MG63 (cell line): ENCODE results near the gene ABR. TPM values are rescaled to one million over a fixed set of nuclear protein-coding genes. Genes with fewer than 3 reads are reported as not detected.
"Not testable (repeated sequence)": the region's sequence is repeated elsewhere in the genome, so short reads cannot be mapped to it uniquely, and the experiment has no call there.

Experiments used
- DNase-seq: peaks from one replicate; pipeline ENCODE4 v3.0.0-alpha.2; 2020
- H3K27me3 ChIP-seq: fragments of 250-450 bp; sonication (Bioruptor Pico); 2 replicates; pipeline ENCODE4 v1.5.1; 2020; ENCODE audit warnings: mild to moderate bottlenecking, moderate library complexity
- H3K36me3 ChIP-seq: fragments of 250-450 bp; sonication (Bioruptor Pico); 2 replicates; pipeline ENCODE4 v1.5.1; 2020; ENCODE audit warnings: mild to moderate bottlenecking, moderate library complexity
- H3K4me3 ChIP-seq: fragments of 250-450 bp; sonication (Bioruptor Pico); 2 replicates; pipeline ENCODE4 v1.5.1; 2020; ENCODE audit warnings: mild to moderate bottlenecking, moderate library complexity
- H3K9me3 ChIP-seq: fragments of 250-450 bp; sonication (Bioruptor Pico); 2 replicates; pipeline ENCODE4 v1.5.1; 2020; ENCODE audit warnings: mild to moderate bottlenecking, moderate library complexity
- total RNA-seq: library from RNA; depleted of rRNA; stranded (reverse); fragments of >200 nt; shearing (Covaris generic); gene quantifications from 2 replicates; pipeline ENCODE4 v1.2.3, GENCODE V29; 2014; ENCODE audit warnings: low replicate concordance

The ABR gene
- total RNA-seq, 1 experiment from 2014 or later = 24.0 TPM

- Histone ChIP-seq H3K36me3 (no peaks in the 10 kb centered on the region), H3K9me3 (no peaks in the 10 kb centered on the region), H3K27me3 (no peaks in the 10 kb centered on the region), H3K4me3 (no peak overlapping the region)
- DNase-seq = no peak
Measured at GRCh38 chr17:1143573-1143972, 36.2 kb downstream of the ABR start.

GRCh38 chr17:1142561-1142971 is 37.2 kb downstream of the ABR start:
- H3K36me3 ChIP-seq = no peaks in the 10 kb centered on the region
- no peaks in the 10 kb centered on the region for H3K9me3 ChIP-seq
- H3K4me3 ChIP-seq = no peak overlapping the region
- H3K27me3 ChIP-seq = no peaks in the 10 kb centered on the region
- DNase-seq = no peak

GRCh38 chr17:1137465-1137894 is 42.3 kb downstream of the ABR start:
- H3K4me3 ChIP-seq = no peak overlapping the region
- H3K27me3 ChIP-seq = no peaks in the 10 kb centered on the region
- no peaks in the 10 kb centered on the region for H3K36me3 ChIP-seq
- H3K9me3 ChIP-seq = no peaks in the 10 kb centered on the region
- DNase-seq = no peak

- Histone ChIP-seq H3K27me3 (no peaks in the 10 kb centered on the region), H3K4me3 (no peak overlapping the region), H3K9me3 (no peaks in the 10 kb centered on the region), H3K36me3 (no peaks in the 10 kb centered on the region)
- DNase-seq = no peak
Measured at GRCh38 chr17:1136748-1137147, 43.0 kb downstream of the ABR start.

GRCh38 chr17:1134634-1135324 is 45.0 kb downstream of the ABR start:
- Histone ChIP-seq H3K36me3 (no peaks in the 10 kb centered on the region), H3K4me3 (no peak overlapping the region), H3K9me3 (no peaks in the 10 kb centered on the region), H3K27me3 (no peaks in the 10 kb centered on the region)
- no peak for DNase-seq

GRCh38 chr17:1130191-1130590 is 49.6 kb downstream of the ABR start:
- Histone ChIP-seq H3K36me3 (no peaks in the 10 kb centered on the region), H3K27me3 (no peaks in the 10 kb centered on the region), H3K9me3 (no peaks in the 10 kb centered on the region), H3K4me3 (no peak overlapping the region)
- no peak for DNase-seq

- not testable (repeated sequence) for DNase-seq, H3K4me3 ChIP-seq, H3K9me3 ChIP-seq, H3K27me3 ChIP-seq, H3K36me3 ChIP-seq
Measured at GRCh38 chr17:1128463-1128862, 51.3 kb downstream of the ABR start.

- DNase-seq = no peak
- Histone ChIP-seq H3K27me3 (no peaks in the 10 kb centered on the region), H3K4me3 (no peak overlapping the region), H3K36me3 (no peaks in the 10 kb centered on the region), H3K9me3 (no peaks in the 10 kb centered on the region)
Measured at GRCh38 chr17:1126801-1127550, 52.8 kb downstream of the ABR start.

- DNase-seq = no peak
- Histone ChIP-seq H3K36me3 (no peaks in the 10 kb centered on the region), H3K9me3 (no peaks in the 10 kb centered on the region), H3K27me3 (no peaks in the 10 kb centered on the region), H3K4me3 (no peak overlapping the region)
Measured at GRCh38 chr17:1126250-1126797, 53.5 kb downstream of the ABR start.

GRCh38 chr17:1125788-1126145 is 54.0 kb downstream of the ABR start:
- Histone ChIP-seq H3K36me3 (no peaks in the 10 kb centered on the region), H3K27me3 (no peaks in the 10 kb centered on the region), H3K9me3 (no peaks in the 10 kb centered on the region), H3K4me3 (no peak overlapping the region)
- peak; percentile 26 for DNase-seq

- no peaks in the 10 kb centered on the region for H3K9me3 ChIP-seq
- no peaks in the 10 kb centered on the region for H3K27me3 ChIP-seq
- H3K4me3 ChIP-seq = no peak overlapping the region
- H3K36me3 ChIP-seq = no peaks in the 10 kb centered on the region
- no peak for DNase-seq
Measured at GRCh38 chr17:1124896-1125787, 54.6 kb downstream of the ABR start.

- Histone ChIP-seq H3K4me3 (no peak overlapping the region), H3K36me3 (no peaks in the 10 kb centered on the region), H3K9me3 (no peaks in the 10 kb centered on the region), H3K27me3 (no peaks in the 10 kb centered on the region)
- no peak for DNase-seq
Measured at GRCh38 chr17:1123921-1124715, 55.7 kb downstream of the ABR start.

GRCh38 chr17:1123393-1123831 is 56.4 kb downstream of the ABR start:
- H3K27me3 ChIP-seq = no peaks in the 10 kb centered on the region
- H3K9me3 ChIP-seq = no peaks in the 10 kb centered on the region
- no peak overlapping the region for H3K4me3 ChIP-seq
- H3K36me3 ChIP-seq = no peaks in the 10 kb centered on the region
- DNase-seq = no peak

- no peaks in the 10 kb centered on the region for H3K9me3 ChIP-seq
- no peak overlapping the region for H3K4me3 ChIP-seq
- H3K36me3 ChIP-seq = no peaks in the 10 kb centered on the region
- DNase-seq = peak; percentile 57
- H3K27me3 ChIP-seq = no peaks in the 10 kb centered on the region
Measured at GRCh38 chr17:1122533-1123392, 57.0 kb downstream of the ABR start.

- H3K4me3 ChIP-seq, H3K9me3 ChIP-seq, DNase-seq: not testable (repeated sequence)
Measured at GRCh38 chr17:1121442-1121817, 58.4 kb downstream of the ABR start.

More at GRCh38 chr17:1121442-1121817, 58.4 kb downstream of the ABR start:
- not testable (repeated sequence) for H3K27me3 ChIP-seq, H3K36me3 ChIP-seq
